ENCODE measurements around the gene JAK1. TPM values are rescaled to one million over a fixed set of nuclear protein-coding genes. Genes with fewer than 3 reads are reported as not detected.

JAK1 gene
- total and polyA plus RNA-seq, 2 donors (not counting 3 experiments of a cell fraction or from before 2014, with no cell fraction given) = 68.8 to 177 TPM

- no peak for FAIRE-seq
- dilution Hi-C loops (cut with MboI; ENCODE audit: extremely low pct_ligation_motif_present, low sequenced_read_pairs) (no loop called here), intact Hi-C loops (cut with micrococcal nuclease) (no loop called here)
- Histone ChIP-seq H3K4me3 (replicated peaks in 1 of 3; ENCODE audit: insufficient read depth in 1 of 3, low read depth in 1 of 3, low read length in 3 of 3) (no peak overlapping the region), H2AFZ (ENCODE audit: low read depth, low read length) (no peak overlapping the region), H3K4me1 (ENCODE audit: control insufficient read depth, extremely low read depth, insufficient read depth, low read length) (no peaks in the 10 kb centered on the region), H3K4me2 (ENCODE audit: insufficient read depth, low read length) (no peak overlapping the region), H3K9me3 (replicated peaks; ENCODE audit: control insufficient read depth, insufficient read depth, low read length) (no peaks in the 10 kb centered on the region), H4K20me1 (replicated peaks; ENCODE audit: control insufficient read depth, extremely low read depth, insufficient read depth, low read length) (no peaks in the 10 kb centered on the region), H3K9me1 (replicated peaks; ENCODE audit: control insufficient read depth, extremely low read depth, insufficient read depth, low read length) (no peaks in the 10 kb centered on the region), H3K27ac (ENCODE audit: insufficient read depth, low read depth, low read length) (no peak overlapping the region), H3K36me3 (ENCODE audit: control insufficient read depth in 2 of 2, extremely low read depth in 1 of 2, insufficient read depth in 2 of 2, low read length in 2 of 2) (no peaks in the 10 kb centered on the region), H3K9ac (replicated peaks; ENCODE audit: extremely low read depth, insufficient read depth, low read length) (no peak overlapping the region), H3K79me2 (ENCODE audit: control insufficient read depth, insufficient read depth, low read length) (no peaks in the 10 kb centered on the region), H3K27me3 (ENCODE audit: control insufficient read depth in 2 of 2, insufficient read depth in 2 of 2, low read length in 2 of 2) (no peaks in the 10 kb centered on the region)
- POLR2A ChIA-PET = interaction anchor here (0.6 kb wide), 1 partner anchor 43 kb away, joined by 8 read pairs; no protein-coding TSS in a partner anchor
- peak; percentile 30 for TF ChIP-seq JUN (IDR thresholded peaks at IDR 0.05; ENCODE audit: borderline replicate concordance, insufficient read depth, insufficient read length, low read depth)
- no peak for TF ChIP-seq POLR2A (IDR thresholded peaks at IDR 0.05; ENCODE audit: low read depth, low read length)
- no peak for TF ChIP-seq MYC (IDR thresholded peaks at IDR 0.05; ENCODE audit: low read depth, low read length)
- TF ChIP-seq CTCF (IDR thresholded peaks at IDR 0.05; ENCODE audit: extremely low read depth in 1 of 2, insufficient read depth in 1 of 2, low read depth in 1 of 2, low read length in 2 of 2) = no peak
- TF ChIP-seq GATA2 (IDR thresholded peaks at IDR 0.05; ENCODE audit: insufficient read depth, insufficient read length, low read depth, low read length) = no peak
- BruUV-seq (replicated peaks) = no TSS peak
- peak; percentile 37 for DNase-seq (ENCODE audit: low read depth, low spot score)
- CTCF ChIA-PET = no interaction called here
Observed at GRCh38 chr1:64980745-64981600, 14.6 kb upstream of the JAK1 start.

Data from endothelial cell of umbilical vein (primary cell).